Daoy (cell line): Measurements from ENCODE around the gene SLMAP. TPM values are rescaled to one million over a fixed set of nuclear protein-coding genes. Genes with fewer than 3 reads are reported as not detected.

Experiments used
- DNase-seq: peaks from one replicate; pipeline ENCODE4 v3.0.0-alpha.2; 2015; ENCODE audit warnings: low read depth
- total RNA-seq: library from RNA; depleted of rRNA; stranded (reverse); fragments of >200 nt; shearing (Covaris generic); gene quantifications from 2 replicates; pipeline ENCODE4 v1.2.3, GENCODE V29; 2014; rRNA removed

SLMAP gene
- total RNA-seq, 1 experiment from 2014 or later: 34.9 TPM

DNA sequence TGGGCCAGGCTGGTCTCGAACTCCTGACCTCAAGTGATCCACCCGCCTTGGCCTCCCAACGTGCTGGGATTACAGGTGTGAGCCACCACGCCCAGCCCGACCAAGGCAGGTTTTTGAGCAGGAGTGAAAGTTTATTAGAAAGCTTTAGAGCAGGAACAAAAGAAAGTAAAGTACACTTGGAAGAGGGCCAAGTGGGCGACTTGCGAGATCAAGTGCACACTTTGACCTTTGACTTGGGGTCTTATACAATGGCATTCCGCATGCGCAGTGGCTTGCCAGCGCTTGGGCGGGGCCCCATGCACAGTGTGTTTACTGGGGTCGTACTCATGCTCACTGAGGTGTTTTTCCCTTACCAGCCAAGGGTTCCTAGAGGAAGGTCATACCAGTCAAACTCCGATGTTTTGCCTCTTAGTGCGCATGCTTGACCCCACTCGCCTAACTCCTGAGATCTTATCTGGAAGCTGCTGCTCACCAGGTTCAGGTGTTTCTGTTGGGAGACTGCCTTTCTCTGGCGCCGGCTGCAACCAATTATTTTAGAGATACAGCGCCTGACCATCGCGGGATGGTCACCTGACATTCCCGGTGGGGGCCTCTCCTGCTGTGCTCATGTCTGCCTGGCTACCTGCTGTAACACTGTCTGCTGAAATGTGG, 205.2 kb downstream of the SLMAP start:
- DNase-seq: no peak

DNA sequence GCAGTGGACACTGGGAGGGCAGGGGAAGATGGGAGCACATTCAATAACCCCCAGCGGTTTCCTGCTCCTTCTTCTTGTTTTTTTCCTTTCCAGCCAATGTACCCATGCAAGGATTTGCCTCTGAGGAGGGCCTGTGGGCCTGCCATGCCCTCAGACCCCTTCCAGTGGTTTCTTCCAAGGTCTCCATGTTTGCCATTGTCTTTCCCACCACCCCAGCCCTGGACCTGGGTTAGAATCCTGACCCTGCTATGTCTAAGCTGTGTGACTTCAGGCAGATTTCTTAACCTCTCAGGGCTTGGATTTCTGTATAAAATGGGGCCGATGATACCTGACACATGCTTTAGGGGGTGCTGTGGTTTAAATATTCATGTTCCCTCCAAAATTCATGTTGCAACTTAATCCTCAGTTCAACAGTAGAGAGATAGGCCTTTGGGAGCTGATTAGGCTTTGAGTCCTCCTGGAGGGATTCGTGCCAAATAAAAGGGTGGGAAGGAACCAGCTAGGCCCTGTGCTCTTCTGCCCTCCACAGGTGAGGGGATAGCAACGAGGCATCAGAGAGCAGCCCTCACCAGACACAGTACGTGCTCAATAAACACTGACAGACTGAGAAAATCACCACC, 205.8 kb downstream of the SLMAP start:
- peak; percentile 31 for DNase-seq

DNA sequence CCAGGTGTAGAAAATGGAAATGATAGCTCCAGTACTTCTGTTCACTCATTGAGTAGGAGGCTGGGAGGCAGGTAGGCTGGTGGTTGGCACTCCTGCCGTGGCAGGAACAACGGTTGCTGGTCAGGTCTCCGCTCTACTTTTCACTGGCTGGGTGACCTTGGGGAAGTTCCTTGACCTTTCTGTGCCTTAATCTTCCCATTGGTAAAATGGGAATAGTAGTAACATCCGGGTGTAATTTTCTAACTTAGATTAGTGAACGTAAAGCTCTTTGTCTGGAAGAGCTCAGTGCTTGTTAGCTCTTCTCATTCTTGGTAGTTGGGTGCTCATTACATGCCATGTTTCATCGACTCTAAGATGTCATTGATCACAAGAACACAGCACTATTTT, 206.3 kb downstream of the SLMAP start:
- DNase-seq: no peak

DNA sequence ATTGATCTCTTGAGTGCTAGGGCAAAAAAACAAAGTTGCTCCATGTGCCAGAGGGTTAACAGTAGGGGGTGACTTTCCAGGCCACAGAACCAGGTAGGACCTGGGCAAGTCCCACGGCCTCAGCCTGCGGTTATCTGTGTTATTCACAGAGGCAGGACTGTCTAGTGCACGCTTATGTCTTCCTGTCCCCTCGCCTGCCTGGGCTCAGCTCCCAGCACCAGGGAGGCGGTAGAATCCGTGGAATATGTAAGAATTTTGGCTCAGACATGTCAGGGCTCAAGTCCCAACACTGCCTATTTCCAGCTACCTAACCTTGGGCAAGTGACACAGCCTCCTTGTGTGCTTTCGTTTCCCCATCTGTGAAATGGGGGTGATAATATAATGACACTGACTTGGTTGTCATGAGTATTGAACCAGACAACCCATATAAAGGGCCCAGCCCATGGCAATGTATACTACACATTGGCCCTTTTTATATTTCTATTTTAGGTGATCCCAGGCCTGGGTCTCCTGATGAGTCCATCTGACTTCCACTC, 207.8 kb downstream of the SLMAP start:
- no peak for DNase-seq

DNA sequence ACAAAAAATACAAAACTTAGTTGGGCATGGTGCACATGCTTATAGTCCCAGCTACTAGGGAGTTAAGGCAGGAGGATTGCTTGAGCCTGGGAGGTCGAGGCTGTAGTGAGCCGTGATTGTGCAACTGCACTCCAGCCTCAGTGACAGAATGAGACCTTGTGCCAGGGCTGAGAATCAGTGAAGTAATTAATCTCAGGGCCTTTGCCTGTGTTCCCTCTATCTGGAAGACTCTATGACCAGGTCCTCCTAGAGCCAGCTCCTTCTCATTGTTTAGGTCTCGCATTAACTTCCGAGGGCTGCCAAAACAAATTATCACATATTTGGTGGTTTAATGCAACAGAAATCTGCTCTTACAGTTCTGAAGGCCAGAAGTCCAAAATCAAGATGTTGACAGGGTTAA, 210.7 kb downstream of the SLMAP start:
- DNase-seq: no peak

DNA sequence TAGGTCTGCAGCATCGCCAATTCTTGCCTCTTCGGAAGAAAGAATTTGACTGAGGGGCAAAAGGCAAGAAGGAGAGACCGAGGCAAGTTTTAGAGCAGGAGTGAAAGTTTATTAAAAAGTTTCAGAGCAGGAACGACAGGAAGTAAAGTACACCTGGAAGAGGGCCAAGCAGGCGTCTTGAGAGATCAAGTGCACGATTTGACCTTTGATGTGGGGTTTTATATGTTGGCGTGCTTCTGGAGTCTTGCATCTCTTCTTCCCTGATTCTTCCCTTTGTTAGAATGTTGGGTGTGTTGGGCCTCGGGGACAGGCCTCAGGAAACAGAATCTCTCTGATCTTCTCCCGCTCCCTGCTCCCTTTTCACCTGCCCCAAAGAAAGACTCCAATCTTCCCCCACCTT, 211.5 kb downstream of the SLMAP start:
- DNase-seq: no peak

DNA sequence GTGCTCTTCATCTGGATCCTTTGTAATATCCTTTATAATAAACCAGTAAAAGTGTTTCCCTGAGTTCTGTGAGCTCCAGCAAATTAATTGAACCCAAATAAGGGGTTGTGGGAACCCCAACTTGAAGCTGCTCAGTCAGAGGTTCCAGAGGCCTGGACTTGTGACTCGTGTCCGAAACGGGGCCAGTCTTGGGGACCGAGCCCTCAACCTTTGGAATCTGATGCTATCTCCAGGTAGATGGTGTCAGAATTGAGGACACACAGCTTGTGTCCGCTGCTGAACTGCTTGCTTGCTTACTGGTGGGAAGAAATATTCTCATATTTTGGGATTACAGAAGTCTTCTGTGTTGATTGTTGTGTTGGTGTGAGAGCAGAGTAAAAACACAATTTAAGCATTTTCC, 212.4 kb downstream of the SLMAP start:
- DNase-seq: no peak

DNA sequence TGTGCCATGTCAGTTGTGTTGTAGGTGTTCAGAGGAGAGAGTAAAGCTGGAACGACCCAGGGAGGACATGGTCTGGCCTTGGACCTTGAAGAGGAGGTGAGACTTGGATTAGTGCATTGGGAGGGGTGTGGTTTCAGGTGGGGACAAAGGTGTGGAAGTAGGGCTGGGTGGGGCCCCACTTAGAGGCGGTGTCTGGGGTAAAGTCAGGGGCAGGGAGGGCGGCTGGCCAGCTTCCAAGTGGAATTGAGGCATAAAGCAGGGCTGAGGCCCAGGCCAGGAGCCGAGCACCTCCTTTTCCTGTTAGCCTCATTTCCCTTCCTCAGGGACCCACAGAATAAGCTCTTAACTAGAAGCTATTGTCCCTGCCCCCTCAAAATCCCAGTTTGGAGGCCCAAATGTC, 215.9 kb downstream of the SLMAP start:
- no peak for DNase-seq

DNA sequence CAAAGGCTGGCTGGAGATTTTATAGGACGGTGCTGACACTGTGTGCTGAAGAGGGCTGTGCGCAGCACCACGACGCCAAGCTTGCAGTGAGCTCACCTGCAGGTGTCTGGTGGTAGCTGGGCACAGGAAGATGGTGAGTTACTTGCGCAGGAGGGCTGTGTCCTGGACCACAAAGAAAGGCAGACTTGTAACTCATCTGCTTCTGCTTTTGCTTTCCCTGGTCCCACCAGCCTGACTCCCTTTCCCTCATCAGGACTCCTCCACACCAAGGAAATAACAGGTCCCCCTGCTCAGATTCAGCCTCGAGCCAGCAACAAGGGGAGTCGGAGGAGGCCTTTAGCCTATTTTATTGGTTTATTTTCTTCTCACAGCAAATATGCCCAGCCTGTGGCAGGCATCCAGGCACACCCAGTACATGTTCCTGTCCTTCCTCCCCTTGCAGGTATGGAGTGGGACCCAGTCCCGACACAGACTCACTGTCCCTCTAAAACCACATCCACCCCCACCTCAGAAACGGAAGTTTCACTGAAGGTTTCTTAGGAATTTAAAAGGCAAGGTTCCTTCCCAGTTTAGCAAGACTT, 216.5 kb downstream of the SLMAP start:
- no peak for DNase-seq

DNA sequence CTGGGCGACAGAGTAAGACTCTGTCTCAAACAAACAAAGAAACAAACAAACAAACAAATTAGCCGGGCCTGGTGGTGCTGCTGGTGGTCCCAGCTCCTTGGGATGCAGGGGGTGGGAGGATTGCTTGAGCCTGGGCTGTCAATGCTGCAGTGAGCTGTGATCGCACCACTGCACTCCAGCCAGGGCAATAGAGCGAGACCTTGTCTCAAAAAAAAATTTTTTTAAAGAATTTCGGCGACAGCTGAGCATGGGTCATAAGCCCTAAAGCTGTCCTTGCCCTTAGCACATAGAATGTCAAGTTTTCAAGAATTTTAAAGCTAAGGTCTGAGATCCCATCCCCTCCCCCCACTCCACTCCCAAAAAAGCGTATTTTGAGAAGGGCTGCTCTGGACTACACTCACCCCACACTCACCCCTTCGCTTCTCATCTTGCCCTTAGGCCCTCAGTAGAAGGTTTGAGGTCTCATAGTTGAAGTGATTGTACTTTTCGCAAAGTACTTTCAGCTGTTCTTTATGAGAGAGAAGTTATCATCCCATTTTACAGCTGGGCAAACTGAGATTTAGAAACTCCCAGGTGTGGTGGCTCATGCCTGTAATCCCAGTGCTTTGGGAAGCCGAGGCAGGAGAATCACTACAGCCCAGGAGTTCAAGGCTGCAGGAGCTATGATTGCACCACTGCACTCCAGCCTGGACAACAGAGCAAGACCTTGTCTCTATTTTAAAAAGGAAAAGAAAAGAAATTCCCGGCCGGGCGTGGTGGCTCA, 217.8 kb downstream of the SLMAP start:
- DNase-seq: no peak

DNA sequence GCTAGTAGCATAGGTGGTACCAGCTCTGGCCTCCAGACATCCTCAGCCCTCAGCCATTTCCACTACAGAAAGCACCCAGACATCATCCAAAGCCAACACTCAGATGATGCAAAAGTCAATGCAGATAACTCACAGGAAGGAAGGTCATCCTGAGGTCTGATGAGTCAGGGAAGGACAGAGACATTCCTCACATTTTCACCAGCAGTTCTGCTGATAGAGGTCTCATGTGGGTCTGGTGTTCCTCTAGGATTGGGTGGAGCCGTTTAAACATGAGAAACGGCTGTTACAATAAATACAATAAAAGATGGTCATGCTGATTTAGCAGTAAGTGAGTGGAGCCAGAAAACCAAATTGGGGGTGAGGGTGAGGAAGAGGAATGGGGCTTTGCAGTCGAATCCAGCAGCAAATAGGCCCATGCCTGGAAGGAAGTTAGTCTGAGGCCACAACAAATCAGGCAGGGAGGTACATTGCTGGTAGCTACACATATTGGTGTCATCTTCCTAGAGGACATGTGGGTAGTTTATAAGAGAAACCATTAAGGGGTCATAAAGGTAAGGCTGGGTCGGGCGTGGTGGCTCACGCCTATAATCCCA, 218.8 kb downstream of the SLMAP start:
- DNase-seq: peak; percentile 89

DNA sequence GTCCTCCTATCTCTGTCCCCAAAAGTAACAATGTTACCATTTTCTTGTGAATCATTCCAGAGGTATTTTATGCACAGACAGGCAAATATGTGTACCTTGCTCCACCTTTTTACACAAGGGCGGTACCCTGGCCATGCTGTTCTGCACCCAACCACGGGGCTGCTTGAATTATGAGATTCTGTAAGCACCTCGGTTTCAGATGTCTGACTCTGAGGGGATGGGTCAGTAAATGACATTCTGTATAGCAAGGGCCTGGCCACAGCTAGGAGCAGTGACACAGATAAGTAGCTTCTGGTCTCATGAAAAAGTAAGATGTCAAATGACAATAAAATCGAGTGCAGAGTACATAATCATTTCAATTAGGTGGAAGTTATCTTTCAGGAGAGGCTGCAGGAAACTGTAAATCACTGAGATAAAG, 221.7 kb downstream of the SLMAP start:
- DNase-seq: peak; percentile 17

DNA sequence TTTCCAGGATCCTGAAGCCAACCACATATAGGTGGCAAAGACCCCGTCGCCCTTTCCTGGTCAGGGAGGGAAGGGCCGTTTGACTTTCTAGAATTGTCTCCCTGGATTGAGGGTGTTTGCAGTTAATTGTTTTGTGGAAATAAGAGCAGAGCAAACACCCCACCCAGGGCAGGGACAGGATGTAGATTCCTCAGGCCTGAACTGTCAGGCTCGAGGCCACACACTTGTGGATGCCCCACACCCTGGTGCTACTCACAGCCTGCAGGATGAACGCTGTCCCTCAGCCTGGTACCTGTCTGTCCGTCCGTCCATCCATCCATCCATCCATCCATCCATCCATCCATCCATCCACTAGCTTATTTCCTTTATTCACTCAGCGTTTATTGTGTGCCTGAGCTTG, 222.2 kb downstream of the SLMAP start:
- DNase-seq: peak; percentile 33

Other genes starting within 250 kb of the SLMAP start
- 0.06 TPM in 1 of 2 replicates, not detected in the other for gene DNAH12, start 212.0 kb upstream of the SLMAP start, total RNA-seq
- 15.7 and 19.3 TPM in 2 replicates for gene PDE12, start 200.0 kb upstream of the SLMAP start, total RNA-seq
- 216 and 220 TPM in 2 replicates for gene ARF4, start 159.0 kb upstream of the SLMAP start, total RNA-seq
- gene DENND6A, start 63.2 kb upstream of the SLMAP start, total RNA-seq: 13.3 and 30.7 TPM in 2 replicates